Type B pancreatic cell (in vitro differentiated cells): Measurements from ENCODE around the gene ASXL3. TPM values are rescaled to one million over a fixed set of nuclear protein-coding genes. Genes with fewer than 3 reads are reported as not detected.

Source experiments
- DNase-seq: peaks from one replicate; pipeline ENCODE4 v3.0.0; 2021; ENCODE audit warnings: mixed read lengths; ENCODE audit not compliant: unreplicated experiment; ENCODE audit errors: extremely low spot score
- H3K27ac Mint-ChIP-seq: 2 replicates; pipeline ENCODE4 v1.8.0; 2021; ENCODE audit warnings: mild to moderate bottlenecking, mixed read lengths
- H3K27me3 Mint-ChIP-seq: 2 replicates; pipeline ENCODE4 v1.8.0; 2021; ENCODE audit warnings: mixed read lengths
- H3K36me3 Mint-ChIP-seq: 2 replicates; pipeline ENCODE4 v1.8.0; 2021; ENCODE audit warnings: mixed read lengths
- H3K4me1 Mint-ChIP-seq: one replicate; pipeline ENCODE4 v1.8.0; 2021; ENCODE audit warnings: mixed read lengths; ENCODE audit not compliant: unreplicated experiment
- H3K4me3 Mint-ChIP-seq: 2 replicates; pipeline ENCODE4 v1.8.0; 2021; ENCODE audit warnings: mild to moderate bottlenecking, mixed read lengths
- H3K9me3 Mint-ChIP-seq: 2 replicates; pipeline ENCODE4 v1.8.0; 2021; ENCODE audit warnings: mixed read lengths
- total RNA-seq: library from RNA; stranded (reverse); gene quantifications from 2 replicates; pipeline ENCODE4 v1.2.1, GENCODE V29; 2021; ENCODE audit warnings: low replicate concordance
- TF ChIP-seq, protein P1 (sequence below): fragments of 200-600 bp; sonication (generic); conservative IDR thresholded peaks from 2 replicates; pipeline ENCODE4 v1.5.0; 2021; ENCODE audit warnings: antibody characterized with exemption, mild to moderate bottlenecking

The ASXL3 gene
- total RNA-seq, 1 donor from 2014 or later, result 24.4 TPM

DNA sequence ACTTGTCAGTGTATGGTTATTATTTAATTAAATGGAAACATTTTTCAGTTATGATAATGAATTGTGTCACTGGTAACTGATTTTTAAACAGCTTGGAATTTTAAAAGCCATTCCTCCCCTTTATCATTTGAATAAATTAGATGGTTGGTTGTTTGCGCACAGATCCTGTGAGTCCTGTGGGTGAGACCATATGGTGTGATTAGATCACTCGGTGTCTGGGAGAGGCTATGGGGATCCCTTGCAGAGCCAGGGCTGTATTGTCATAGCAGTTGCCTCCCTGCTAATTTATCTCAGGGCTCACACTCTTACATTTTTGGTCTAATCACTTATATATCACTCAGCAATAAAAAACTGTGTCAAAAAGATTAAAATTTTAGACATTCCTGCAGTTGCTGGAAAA, 133.5 kb downstream of the ASXL3 start:
- DNase-seq, result no peak

DNA sequence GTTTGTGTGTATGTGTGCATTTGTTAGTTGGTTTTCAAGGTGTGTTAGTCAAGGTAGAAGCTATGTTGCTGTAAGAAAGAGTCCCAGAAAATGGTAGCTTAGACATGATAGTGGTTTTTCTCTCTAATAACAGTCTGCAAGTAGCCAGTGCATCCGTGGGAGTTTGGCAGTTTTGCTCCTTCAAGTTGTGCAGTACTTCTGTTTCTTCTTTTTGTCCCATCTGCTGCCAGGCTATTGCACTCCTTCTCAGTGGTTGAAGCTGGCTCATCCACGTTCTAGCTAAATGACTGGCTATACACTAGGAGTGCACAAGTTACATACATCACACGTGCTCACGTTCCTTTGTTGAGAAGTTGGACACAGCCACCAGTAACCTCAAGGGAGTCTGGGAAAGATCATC, 134.7 kb downstream of the ASXL3 start:
- Mint-ChIP-seq H3K27ac (no peak overlapping the region), H3K4me3 (no peak overlapping the region)

More for the DNA sequence above, 133.5 kb downstream of the ASXL3 start:
- H3K4me1 Mint-ChIP-seq, result no peaks in the 10 kb centered on the region
- H3K27me3 Mint-ChIP-seq, result no peaks in the 10 kb centered on the region
- TF ChIP-seq, protein P1, sequence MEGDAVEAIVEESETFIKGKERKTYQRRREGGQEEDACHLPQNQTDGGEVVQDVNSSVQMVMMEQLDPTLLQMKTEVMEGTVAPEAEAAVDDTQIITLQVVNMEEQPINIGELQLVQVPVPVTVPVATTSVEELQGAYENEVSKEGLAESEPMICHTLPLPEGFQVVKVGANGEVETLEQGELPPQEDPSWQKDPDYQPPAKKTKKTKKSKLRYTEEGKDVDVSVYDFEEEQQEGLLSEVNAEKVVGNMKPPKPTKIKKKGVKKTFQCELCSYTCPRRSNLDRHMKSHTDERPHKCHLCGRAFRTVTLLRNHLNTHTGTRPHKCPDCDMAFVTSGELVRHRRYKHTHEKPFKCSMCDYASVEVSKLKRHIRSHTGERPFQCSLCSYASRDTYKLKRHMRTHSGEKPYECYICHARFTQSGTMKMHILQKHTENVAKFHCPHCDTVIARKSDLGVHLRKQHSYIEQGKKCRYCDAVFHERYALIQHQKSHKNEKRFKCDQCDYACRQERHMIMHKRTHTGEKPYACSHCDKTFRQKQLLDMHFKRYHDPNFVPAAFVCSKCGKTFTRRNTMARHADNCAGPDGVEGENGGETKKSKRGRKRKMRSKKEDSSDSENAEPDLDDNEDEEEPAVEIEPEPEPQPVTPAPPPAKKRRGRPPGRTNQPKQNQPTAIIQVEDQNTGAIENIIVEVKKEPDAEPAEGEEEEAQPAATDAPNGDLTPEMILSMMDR, result no peak
- H3K4me3 Mint-ChIP-seq, result no peak overlapping the region
- peaks cover 9% of the 10 kb centered on the region for H3K36me3 Mint-ChIP-seq
- H3K9me3 Mint-ChIP-seq, result no peaks in the 10 kb centered on the region
- no peak overlapping the region for H3K27ac Mint-ChIP-seq

DNA sequence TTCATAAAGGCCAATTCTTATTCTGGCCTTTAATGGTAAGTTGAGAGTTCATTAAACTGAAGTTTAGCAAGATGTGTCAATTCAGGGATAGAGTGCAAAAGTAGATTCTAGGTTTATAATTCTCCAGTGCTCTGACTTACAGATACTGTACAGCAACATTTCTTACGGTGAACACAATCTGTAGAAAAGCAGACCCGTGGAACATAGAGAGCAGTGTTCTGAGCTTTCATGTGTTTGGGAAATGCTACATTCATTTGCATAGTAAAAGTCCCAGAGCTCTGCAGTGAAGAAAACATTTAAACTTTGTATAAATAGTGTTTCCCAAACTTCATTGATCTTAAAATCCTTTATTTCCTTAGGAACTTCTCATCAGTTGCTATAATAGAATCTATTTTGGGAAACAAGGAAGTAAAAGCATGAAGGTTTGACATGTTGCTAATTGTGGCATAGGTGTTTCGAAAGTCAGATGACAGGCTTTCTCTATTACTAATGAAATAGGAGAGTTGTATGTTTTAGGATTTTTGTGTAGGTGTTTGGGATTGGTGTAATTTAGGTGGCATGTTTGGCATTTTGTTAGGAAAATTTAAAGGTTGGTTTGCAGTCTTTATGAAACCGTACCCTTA, 138.2 kb downstream of the ASXL3 start:
- Mint-ChIP-seq H3K4me1 (no peaks in the 10 kb centered on the region), H3K27me3 (no peaks in the 10 kb centered on the region), H3K9me3 (no peaks in the 10 kb centered on the region), H3K4me3 (no peak overlapping the region), H3K27ac (no peak overlapping the region), H3K36me3 (peaks cover 17% of the 10 kb centered on the region)
- no peak for DNase-seq
- TF ChIP-seq, protein P1, result no peak

More for the DNA sequence above, 134.7 kb downstream of the ASXL3 start:
- no peaks in the 10 kb centered on the region for H3K27me3 Mint-ChIP-seq
- DNase-seq, result no peak
- TF ChIP-seq, protein P1, result no peak
- H3K9me3 Mint-ChIP-seq, result no peaks in the 10 kb centered on the region
- no peaks in the 10 kb centered on the region for H3K4me1 Mint-ChIP-seq
- peaks cover 8% of the 10 kb centered on the region for H3K36me3 Mint-ChIP-seq

DNA sequence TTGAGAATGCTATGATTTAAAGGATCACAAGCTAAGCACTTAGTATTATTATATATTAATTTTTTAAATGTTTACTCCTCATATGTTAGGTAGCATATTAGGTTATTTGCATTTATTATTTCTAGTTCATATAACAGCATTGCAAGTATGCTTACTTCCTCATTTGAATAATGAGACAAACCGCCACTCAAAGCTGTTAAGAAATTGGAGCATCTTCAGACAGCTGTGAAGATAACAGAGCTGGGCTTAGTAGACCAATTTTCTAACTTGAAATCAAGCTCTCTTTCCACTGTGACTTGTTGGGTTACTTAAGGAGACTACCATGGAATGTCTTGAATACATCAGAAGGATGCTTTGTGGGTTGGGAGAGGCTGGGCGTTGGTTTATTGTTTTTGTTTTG, 139.3 kb downstream of the ASXL3 start:
- DNase-seq, result no peak
- Mint-ChIP-seq H3K27me3 (no peaks in the 10 kb centered on the region), H3K27ac (no peak overlapping the region), H3K36me3 (peaks cover 22% of the 10 kb centered on the region), H3K9me3 (no peaks in the 10 kb centered on the region), H3K4me1 (no peaks in the 10 kb centered on the region), H3K4me3 (no peak overlapping the region)
- TF ChIP-seq, protein P1, result no peak

DNA sequence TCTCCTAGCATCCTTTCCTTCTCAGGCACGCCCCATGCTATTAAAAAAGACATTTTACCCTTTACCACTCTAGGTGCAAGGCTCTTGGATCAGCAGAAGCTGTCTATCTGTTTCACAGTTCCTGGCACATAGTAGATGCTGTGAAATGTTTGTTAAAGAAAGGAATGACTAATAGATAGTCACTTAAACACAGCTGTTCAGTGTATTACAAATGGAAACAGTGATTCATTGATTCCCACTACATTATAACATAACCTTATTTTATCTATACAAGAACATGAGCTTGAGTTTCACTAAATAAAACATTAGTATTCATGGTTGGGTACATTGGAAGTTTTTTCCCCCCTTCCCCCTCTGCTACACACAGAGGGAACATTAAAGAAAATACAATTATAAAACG, 142.1 kb downstream of the ASXL3 start:
- no peak for DNase-seq
- H3K4me3 Mint-ChIP-seq, result no peak overlapping the region
- peaks cover 18% of the 10 kb centered on the region for H3K36me3 Mint-ChIP-seq
- no peaks in the 10 kb centered on the region for H3K27me3 Mint-ChIP-seq
- H3K9me3 Mint-ChIP-seq, result no peaks in the 10 kb centered on the region
- H3K4me1 Mint-ChIP-seq, result no peaks in the 10 kb centered on the region
- no peak overlapping the region for H3K27ac Mint-ChIP-seq
- TF ChIP-seq, protein P1, result no peak
